SU-DHL-6 (cell line): ENCODE measurements around the gene AP1G2.

ENCODE experiments used
- H2AFZ ChIP-seq: fragments of 200-600 bp; sonication (generic); 2 replicates; pipeline ENCODE4 v1.6.1; 2014; ENCODE audit warnings: low read depth, mild to moderate bottlenecking, moderate library complexity, mixed read lengths, antibody characterized with exemption, low read length; ENCODE audit not compliant: severe bottlenecking
- H3F3A ChIP-seq: fragments of 200-600 bp; shearing (Covaris generic); 2 replicates; pipeline ENCODE4 v1.6.0; 2016; ENCODE audit warnings: antibody characterized with exemption, mild to moderate bottlenecking; ENCODE audit not compliant: insufficient read depth
- H3K27ac ChIP-seq: fragments of 200-600 bp; sonication (generic); 2 replicates; pipeline ENCODE4 v1.5.1; 2016; ENCODE audit warnings: low read depth, mild to moderate bottlenecking, low read length, moderate library complexity, mixed read lengths
- H3K27me3 ChIP-seq: fragments of 200-600 bp; sonication (generic), shearing (Covaris generic); 2 replicates; pipeline ENCODE4 v1.6.0; 2014; ENCODE audit warnings: mild to moderate bottlenecking, low read length
- H3K36me3 ChIP-seq: fragments of 200-600 bp; sonication (generic); 2 replicates; pipeline ENCODE4 v1.6.1; 2014; ENCODE audit warnings: mild to moderate bottlenecking, low read length, mixed read lengths
- H3K4me2 ChIP-seq: fragments of 300-600, 200-600 bp; shearing (Covaris generic), sonication (generic); 2 replicates; pipeline ENCODE4 v1.6.0; 2014; ENCODE audit warnings: low read length, low read depth, mild to moderate bottlenecking; ENCODE audit not compliant: poor library complexity, severe bottlenecking
- H3K4me3 ChIP-seq: fragments of 200-600 bp; sonication (generic); 2 replicates; pipeline ENCODE4 v1.5.1; 2014; ENCODE audit warnings: antibody characterized with exemption, low read length, mild to moderate bottlenecking, mixed read lengths; ENCODE audit not compliant: insufficient read depth, poor library complexity, severe bottlenecking
- H3K79me2 ChIP-seq: fragments of 200-600 bp; sonication (generic); 2 replicates; pipeline ENCODE4 v1.6.1; 2014; ENCODE audit warnings: mild to moderate bottlenecking, low read length, moderate library complexity; ENCODE audit not compliant: insufficient read depth
- H3K9ac ChIP-seq: fragments of 200-600 bp; sonication (generic); 2 replicates; pipeline ENCODE4 v1.7.0; 2014; ENCODE audit warnings: mild to moderate bottlenecking, low read length
- H3K9me2 ChIP-seq: fragments of 200-600 bp; sonication (generic); replicated peaks from 2 replicates; pipeline ENCODE4 v1.6.1; 2014; ENCODE audit warnings: low read length; ENCODE audit not compliant: insufficient read depth
- H3K9me3 ChIP-seq: fragments of 200-600 bp; sonication (generic); 2 replicates; pipeline ENCODE4 v1.6.1; 2014; ENCODE audit warnings: low read length, mixed read lengths; ENCODE audit not compliant: insufficient read depth
- H4K20me1 ChIP-seq: fragments of 200-600 bp; sonication (generic); 2 replicates; pipeline ENCODE4 v1.6.1; 2014; ENCODE audit warnings: low read depth, mild to moderate bottlenecking, antibody characterized with exemption, low read length, moderate library complexity, mixed read lengths
- EZH2phosphoT487 ChIP-seq: fragments of 200-600 bp; sonication (generic), shearing (Covaris generic); conservative IDR thresholded peaks from 2 replicates; pipeline ENCODE4 v1.6.1; 2018; ENCODE audit warnings: mild to moderate bottlenecking, antibody characterized with exemption, low read length, moderate library complexity, mixed read lengths
- TF ChIP-seq, protein P1 (sequence below): fragments of 200-600 bp; sonication (generic); IDR thresholded peaks from one replicate; pipeline ENCODE4 v1.5.1; 2017; ENCODE audit warnings: antibody characterized with exemption, mild to moderate bottlenecking, low read length, moderate library complexity; ENCODE audit not compliant: insufficient read depth, poor library complexity, severe bottlenecking

Gene AP1G2

DNA sequence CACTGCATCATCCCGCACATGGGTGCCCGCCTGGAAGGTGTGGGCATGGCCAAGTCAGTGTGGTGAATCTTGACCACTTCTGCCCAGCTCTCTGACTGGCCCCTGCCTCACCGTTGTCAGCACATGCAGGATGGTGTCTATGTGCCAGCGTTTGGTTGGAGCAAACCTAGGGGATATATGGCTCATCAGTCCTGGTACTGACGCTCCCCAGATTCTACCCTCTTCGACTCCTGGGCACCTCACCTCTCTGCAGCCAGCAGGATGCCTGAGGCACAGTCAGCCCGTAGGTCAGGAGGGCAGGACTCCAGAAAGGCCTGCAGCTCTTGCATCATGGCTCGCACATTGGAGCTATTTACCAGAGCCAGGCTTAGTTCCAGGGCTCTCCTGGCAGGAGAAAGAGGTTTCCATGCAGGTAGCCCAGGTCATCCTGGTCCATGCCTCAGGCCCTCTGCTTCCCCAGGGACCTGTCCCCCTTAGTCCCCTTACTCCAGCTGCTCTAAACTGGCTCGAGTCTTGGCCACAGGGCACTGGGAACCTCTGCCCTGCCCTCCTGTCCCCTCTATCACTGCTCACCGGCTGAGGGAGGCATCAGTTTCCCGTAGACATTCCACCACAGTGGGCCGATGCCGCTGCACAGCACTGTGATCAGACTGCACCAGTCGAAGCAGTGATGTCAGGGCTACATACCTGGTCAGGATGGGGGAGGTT lies 4.0 kb downstream of the AP1G2 start:
- Histone ChIP-seq H3K4me2 (no peak overlapping the region), H3K4me3 (no peak overlapping the region), H3K27ac (no peak overlapping the region), H2AFZ (no peak overlapping the region), H3K36me3 (no peaks in the 10 kb centered on the region), H3F3A (0 out of 2 replicates have a peak, but pooled peaks cover 1% of the 10 kb centered on the region), H3K9ac (no peak overlapping the region), H4K20me1 (no peaks in the 10 kb centered on the region), H3K9me3 (no peaks in the 10 kb centered on the region), H3K79me2 (peaks cover 18% of the 10 kb centered on the region), H3K9me2 (no peaks in the 10 kb centered on the region), H3K27me3 (no peaks in the 10 kb centered on the region)
- TF ChIP-seq, protein P1, sequence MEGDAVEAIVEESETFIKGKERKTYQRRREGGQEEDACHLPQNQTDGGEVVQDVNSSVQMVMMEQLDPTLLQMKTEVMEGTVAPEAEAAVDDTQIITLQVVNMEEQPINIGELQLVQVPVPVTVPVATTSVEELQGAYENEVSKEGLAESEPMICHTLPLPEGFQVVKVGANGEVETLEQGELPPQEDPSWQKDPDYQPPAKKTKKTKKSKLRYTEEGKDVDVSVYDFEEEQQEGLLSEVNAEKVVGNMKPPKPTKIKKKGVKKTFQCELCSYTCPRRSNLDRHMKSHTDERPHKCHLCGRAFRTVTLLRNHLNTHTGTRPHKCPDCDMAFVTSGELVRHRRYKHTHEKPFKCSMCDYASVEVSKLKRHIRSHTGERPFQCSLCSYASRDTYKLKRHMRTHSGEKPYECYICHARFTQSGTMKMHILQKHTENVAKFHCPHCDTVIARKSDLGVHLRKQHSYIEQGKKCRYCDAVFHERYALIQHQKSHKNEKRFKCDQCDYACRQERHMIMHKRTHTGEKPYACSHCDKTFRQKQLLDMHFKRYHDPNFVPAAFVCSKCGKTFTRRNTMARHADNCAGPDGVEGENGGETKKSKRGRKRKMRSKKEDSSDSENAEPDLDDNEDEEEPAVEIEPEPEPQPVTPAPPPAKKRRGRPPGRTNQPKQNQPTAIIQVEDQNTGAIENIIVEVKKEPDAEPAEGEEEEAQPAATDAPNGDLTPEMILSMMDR = no peak
- TF ChIP-seq EZH2phosphoT487 = no peak

DNA sequence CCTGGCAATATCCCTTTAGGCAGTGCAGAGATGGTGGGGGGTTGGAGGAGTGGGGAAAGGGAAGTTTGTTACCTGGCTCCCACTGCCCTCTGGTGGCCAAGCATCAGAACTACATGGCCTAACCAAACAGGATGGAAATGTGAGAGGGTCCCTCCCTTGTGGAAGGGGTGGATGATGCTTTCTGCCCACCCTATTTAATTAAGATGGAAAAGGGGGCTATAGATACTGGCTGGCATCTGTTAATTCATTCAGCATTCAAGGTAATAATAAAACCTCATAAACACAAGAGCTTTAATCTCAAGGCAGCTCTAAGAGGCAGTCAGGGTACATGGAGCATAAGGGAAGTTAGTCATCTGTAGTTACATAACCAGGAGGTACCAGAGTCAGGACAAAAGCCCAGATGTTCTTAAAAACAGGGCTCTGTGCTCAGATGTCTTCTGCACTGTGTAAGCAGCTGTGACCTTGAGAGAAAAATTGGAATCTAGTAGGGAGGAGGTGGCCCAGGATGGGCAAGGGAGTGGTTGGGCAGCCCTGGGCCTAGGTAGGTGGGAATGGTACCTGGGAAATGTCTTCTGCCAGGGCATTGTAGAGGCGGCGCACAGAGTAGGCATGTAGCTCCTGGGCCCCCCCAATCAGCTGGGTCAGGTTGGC lies 4.6 kb downstream of the AP1G2 start:
- no peak overlapping the region for H3K4me2 ChIP-seq
- H3K9me2 ChIP-seq = no peaks in the 10 kb centered on the region
- H3K27ac ChIP-seq = no peak overlapping the region
- H3K9me3 ChIP-seq = no peaks in the 10 kb centered on the region
- no peak overlapping the region for H3K4me3 ChIP-seq
- peaks cover 5% of the 10 kb centered on the region for H3F3A ChIP-seq
- H3K27me3 ChIP-seq = no peaks in the 10 kb centered on the region
- H3K36me3 ChIP-seq = no peaks in the 10 kb centered on the region
- TF ChIP-seq, protein P1 = peak; percentile 87
- TF ChIP-seq EZH2phosphoT487 = no peak
- H2AFZ ChIP-seq = no peak overlapping the region
- H3K9ac ChIP-seq = no peak overlapping the region
- H3K79me2 ChIP-seq = peaks cover 18% of the 10 kb centered on the region
- H4K20me1 ChIP-seq = no peaks in the 10 kb centered on the region

DNA sequence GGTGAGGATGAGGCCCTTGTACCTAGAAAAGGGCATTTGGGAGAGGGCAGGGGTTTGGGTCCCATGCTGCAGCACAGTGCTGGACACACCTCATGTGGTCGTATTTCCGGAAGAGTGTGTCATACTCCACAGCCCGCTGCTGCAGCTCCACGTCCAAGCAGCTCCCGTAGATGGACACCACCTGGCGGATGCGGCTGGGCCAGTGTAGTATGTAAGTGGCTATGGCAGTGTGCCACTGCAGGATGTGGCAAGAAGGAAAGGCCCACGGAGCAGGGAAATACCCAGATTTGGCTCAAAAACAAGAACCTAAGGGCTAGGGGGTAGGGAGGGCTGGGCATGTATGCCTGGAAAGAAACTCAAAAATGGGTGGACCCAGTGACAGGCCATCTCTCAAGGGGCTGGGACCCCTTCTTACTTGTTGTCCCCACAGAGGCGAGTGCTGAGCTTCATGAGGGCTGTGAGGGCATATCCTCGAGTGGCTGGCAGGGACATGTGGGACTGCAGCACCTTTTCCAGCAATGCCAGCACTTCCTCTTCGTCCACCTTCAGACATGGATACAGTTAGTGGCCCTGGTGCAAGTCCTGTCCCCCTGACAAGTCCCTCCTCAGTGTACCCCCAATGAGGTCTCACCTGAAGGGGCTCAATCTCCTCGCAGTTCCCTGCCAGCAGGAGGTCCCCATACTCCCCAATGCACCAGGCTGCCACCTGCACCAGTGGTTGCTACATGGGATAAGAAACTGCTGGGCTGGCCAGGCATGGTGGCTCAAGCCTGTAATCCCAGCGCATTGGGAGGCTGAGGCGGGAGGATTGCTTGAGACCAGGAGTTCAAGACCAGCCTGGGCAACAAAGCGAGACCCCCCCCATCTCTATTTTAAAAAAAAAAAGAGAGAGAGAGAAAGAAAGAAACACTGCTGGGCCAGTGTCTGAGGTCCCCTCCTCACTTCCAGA lies 5.4 kb downstream of the AP1G2 start:
- no peaks in the 10 kb centered on the region for H3K27me3 ChIP-seq
- H4K20me1 ChIP-seq = no peaks in the 10 kb centered on the region

More for the DNA sequence above, 5.4 kb downstream of the AP1G2 start:
- Histone ChIP-seq H2AFZ (no peak overlapping the region), H3K4me3 (no peak overlapping the region), H3K9ac (no peak overlapping the region), H3K4me2 (no peak overlapping the region), H3K36me3 (no peaks in the 10 kb centered on the region), H3F3A (peaks cover 13% of the 10 kb centered on the region), H3K9me3 (no peaks in the 10 kb centered on the region), H3K9me2 (no peaks in the 10 kb centered on the region), H3K79me2 (peaks cover 16% of the 10 kb centered on the region), H3K27ac (no peak overlapping the region)
- no peak for TF ChIP-seq EZH2phosphoT487
- TF ChIP-seq, protein P1 = no peak
